ENCODE measurements around the gene MRPS5. TPM values are rescaled to one million over a fixed set of nuclear protein-coding genes. Genes with fewer than 3 reads are reported as not detected.
A peak's percentile ranks its signal among the peaks of the same experiment; 100 is the strongest.

Gene MRPS5
- total RNA-seq, 2 donors from 2014 or later: 32.2 to 33.7 TPM

DNA sequence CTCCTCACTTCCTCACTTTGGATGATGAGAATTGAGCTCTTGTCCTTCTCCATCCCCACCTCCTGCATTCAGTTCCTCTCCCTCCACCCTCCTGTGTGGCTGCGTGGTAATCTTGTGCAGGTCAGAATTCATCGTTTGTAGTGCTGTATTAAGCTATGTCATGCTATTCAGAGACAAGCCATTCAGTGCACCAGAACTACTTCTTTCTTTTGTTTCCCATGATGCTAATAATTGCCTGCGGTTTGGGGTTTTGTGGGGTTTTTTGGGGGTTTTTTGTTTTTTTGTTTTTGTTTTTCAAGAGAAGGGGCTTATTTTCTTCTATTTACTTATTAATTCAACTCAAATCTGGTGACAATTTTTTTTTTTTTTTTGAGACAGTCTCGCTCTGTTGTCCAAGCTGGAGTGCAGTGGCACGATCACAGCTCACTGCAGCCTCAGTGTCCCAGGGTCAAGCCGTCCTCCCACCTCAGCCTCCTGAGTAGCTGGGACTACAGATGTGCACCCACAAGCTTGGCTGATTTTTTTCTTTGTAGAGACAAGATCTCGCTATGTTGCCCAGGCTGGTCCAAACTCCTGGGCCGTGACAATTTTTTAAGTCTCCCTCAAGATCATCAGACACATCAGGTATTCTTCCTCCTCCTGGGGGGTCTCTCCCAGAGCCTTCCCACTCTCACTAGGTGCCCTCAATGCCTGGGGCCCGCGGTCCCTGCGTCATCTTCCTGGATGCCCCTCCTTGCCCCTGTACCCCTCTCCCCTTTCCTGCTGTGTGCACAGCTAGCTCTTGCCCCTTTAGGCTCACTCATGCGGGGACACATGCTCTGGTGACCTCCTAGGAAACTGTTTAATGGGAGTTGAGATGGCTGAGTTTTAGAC, 58.3 kb downstream of the MRPS5 start:
- intact Hi-C loops (cut with DNase I): no loop called here
- DNase-seq (ENCODE audit: low spot score): no peak

- intact Hi-C loops (cut with DNase I): no loop called here
- DNase-seq (ENCODE audit: low spot score): no peak
Measured at GRCh38 chr2:95062242-95063085, 59.1 kb downstream of the MRPS5 start.

DNA sequence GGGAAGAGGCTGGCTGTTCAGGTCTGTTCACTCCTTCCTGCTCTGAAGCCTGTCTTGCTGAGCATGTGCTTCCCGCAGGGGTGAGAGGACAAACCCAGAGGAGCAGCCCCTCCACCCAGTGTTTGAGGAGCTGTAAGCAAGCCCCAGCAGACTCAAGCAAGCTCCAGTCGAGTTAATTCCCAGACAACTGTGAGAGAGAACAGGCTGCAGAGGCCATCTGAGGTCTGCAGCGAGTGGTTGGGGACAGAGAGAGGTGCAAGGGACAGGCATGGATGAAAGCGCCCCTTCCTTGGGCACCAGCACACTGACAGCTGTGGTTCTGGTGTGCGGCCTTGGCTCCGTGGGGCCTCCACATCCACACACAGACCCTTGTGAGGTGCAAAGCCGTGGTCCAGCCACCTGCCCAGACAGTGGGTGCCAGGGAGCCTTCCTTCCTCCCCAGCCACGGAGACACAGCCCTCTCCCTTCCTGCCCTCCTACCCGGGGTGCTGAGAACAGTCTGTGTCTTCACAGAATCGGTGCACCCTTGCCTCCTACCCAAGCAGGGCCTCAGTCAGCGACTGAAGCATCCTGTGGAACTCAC, 59.9 kb downstream of the MRPS5 start:
- no peak for DNase-seq (ENCODE audit: low spot score)
- intact Hi-C loops (cut with DNase I): no loop called here

- intact Hi-C loops (cut with DNase I): no loop called here
- peak; percentile 13 for DNase-seq (ENCODE audit: low spot score)
Measured at GRCh38 chr2:95061119-95061512, 60.5 kb downstream of the MRPS5 start.

DNA sequence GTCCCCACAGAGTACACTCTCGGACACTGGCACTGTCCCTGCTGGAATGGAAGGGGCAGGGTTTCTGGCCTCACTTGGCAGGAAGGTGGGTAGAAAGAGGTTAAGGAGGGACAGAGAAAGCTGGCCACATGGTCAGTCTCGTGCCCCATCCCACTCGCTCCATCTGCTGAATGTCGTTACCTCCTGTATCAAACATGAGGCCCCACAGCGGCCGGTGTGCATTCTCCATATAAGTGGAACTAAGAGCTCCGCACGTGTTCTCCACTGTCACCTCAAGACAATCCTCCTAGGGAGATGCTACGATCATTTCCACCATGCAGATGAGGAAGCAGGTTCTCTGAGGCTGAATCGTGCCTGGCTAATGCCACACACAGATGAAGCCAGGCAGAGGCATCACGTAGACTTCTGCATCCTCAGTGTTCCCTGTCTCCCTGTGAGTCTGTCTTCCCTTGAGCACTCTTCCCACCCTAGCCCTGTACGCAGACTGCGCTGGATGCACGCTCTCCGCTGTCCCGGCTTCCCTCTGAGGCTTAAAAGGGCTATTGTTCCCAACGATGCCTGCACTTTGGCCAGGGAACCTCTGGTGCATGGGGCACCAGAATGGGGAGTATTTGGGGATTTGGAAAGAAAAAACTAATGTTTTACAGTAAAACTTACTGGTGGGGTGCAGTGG, 61.0 kb downstream of the MRPS5 start:
- intact Hi-C loops (cut with DNase I): no loop called here
- peak; percentile 74 for DNase-seq (ENCODE audit: low spot score)

DNA sequence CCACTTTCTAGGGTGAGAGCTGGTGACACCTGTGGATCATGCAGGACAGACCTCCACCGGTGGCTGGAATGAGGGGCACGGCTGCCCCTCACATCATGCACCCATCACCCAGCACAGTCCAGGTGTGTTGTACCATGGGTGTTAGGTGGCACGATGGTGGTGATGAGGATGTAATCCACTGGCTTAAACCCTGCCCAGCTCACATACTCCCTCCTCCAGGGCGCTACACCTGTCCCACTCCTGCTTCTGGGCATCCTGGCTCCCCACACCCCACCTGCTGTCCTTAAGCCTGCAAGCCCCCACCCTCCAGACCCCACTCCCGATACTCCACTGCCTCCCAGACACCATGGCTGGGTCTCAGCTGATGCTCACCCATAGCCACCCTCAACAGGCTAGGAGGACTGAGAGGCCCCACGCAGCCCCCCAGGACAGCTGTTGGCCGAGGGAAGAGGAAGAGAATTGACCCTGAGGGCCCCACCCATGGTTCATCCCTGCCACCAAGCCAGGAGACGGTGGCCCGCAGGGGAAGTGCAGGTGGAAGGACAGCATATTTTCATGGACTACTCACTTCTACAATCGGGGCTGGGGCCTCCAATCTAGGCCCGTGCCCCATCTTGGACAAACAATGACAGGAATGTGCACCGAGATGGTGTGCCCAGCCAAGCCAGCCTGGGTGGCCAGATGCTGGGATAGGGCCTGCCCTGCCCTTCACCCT, 61.8 kb downstream of the MRPS5 start:
- peak; percentile 30 for DNase-seq (ENCODE audit: low spot score)
- intact Hi-C loops (cut with DNase I): no loop called here

DNA sequence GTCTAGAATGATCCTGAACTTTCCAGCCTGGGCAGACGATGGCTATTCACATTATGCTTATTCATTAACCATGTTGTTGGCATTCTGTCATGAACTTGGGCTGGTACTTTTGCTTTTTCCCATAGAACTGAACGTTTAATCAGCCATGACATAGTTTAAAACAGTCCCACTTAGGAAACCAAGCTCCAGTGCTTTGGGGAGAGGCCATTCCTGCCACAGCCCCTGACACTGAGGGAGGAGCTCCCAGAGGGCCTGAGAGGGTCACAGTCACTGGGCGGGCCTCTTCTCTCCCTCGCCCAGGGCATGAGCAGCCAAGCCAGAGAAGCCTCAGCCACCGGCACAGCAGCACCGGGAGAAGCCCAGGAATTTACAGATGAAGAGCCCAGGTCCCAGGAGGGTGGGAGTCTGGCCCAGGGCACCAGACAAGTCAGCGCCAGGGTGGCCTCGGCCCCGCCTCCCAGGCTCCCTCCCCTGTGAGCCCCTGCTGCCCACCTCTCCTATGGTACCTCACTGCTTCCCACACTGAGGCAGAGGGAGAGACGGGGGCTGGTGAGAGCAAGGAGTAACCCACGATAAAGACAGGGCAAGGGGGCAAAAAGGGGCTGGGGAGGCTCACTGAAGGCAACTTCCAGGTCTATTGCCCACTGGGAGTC, 62.5 kb downstream of the MRPS5 start:
- peak; percentile 67 for DNase-seq (ENCODE audit: low spot score)
- intact Hi-C loops (cut with DNase I): no loop called here

GRCh38 chr2:95058466-95058988, 63.1 kb downstream of the MRPS5 start:
- no peak for DNase-seq (ENCODE audit: low spot score)
- intact Hi-C loops (cut with DNase I): no loop called here

DNA sequence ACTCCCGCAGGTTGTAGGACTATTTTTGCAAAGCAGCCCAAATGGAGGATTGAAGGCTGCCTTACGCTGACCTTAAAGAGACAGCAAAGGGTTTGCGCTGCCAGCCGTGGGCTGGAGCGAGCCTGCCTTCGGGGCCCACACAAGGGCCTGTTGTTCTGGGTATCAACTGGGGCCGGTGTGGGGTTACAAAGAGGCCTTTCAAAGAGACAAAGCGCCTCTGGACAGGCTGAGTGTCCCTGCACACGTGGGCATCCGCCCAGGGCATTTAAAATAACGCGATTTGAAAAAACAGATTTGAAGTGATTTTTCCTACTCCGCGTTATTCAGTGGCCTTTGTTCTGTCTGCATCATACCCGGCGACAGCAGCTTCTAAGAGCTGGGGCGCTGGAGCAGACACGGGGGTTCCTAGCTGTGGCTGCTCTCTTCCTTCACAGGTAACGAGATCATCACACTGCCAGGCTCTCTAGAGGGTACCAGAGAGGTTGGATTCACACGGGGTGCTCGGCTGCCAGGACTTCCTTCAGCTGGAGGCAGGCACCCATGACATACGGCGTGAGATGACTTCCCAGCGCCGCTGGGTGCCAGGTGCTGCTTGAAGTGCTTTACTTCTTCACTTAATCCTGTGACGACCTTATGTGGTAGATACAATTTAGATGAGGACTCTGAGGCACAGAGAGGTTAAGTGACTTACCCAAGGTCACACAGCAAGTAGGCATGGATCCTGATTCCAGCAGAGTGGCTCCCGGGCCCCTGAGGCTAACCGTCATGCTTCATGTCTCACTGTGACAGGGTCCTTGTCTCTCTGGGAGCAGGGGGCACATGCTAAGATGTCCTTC, 63.9 kb downstream of the MRPS5 start:
- intact Hi-C loops (cut with DNase I): loop anchor here in 1 of 2 donors (2.0 kb wide), 1 partner anchor 63 kb away; the partner anchor contains the start of gene MRPS5
- peak; percentile 35 for DNase-seq (ENCODE audit: low spot score)

- intact Hi-C loops (cut with DNase I): loop anchor here in 1 of 2 donors (2.0 kb wide), 1 partner anchor 64 kb away; the partner anchor contains the start of gene MRPS5
- peak; percentile 60 for DNase-seq (ENCODE audit: low spot score)
Measured at GRCh38 chr2:95056461-95057459, 64.8 kb downstream of the MRPS5 start.

- peak; percentile 52 for DNase-seq (ENCODE audit: low spot score)
- intact Hi-C loops (cut with DNase I): loop anchor here in 1 of 2 donors (2.0 kb wide), 1 partner anchor 65 kb away; the partner anchor contains the start of gene MRPS5
Measured at GRCh38 chr2:95056044-95056443, 65.6 kb downstream of the MRPS5 start.

DNA sequence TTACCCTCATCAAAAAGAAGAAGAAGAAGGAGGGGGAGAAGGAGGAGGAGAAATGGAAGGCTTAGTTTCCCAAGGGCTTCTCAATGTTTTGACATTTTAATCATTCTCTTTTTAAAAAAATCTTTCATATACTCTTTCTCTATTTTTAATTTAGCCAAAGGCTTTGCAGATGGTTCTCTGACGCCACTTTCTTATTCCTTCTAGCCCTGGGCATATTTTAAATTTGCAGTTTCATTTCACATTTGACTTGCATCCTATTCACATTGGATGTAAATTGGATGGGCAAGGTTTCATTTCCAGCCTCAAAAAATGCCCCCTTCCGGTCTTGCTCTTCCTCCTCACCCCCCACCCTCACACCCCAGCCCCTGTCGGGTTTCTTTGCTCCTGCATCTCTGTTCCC, 66.3 kb downstream of the MRPS5 start:
- intact Hi-C loops (cut with DNase I): no loop called here
- DNase-seq (ENCODE audit: low spot score): no peak

DNA sequence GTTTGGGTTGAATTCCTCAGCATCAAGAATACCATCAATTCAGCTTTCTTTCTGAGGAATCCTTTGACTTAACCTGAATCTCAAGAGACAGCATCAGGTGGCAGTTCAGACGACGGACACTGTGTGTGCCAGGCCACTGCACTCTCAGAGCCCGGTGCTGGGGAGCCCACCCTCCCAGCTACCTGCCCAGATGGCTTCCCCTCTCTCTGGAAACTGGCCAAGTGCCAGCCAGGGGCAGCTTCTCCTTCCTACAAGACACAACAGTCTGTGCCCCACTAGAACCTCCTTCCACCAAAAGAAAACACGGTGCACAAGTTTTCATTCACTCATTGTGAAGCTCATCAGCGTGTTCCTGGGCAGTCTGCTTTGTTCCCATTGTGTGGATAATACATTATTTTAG, 67.6 kb downstream of the MRPS5 start:
- DNase-seq (ENCODE audit: low spot score): peak; percentile 62

DNA sequence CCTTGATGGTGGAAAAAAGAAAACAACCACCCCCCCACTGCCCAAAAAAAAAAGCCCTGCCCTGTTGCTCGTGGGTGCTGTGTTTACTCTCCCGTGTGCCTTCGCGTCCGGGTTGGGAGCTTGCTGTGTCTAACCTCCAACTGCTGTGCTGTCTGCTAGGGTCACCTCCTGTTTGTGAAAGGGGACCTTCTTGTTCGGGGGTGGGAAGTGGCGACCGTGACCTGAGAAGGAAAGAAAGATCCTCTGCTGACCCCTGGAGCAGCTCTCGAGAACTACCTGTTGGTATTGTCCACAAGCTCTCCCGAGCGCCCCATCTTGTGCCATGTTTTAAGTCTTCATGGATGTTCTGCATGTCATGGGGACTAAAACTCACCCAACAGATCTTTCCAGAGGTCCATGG, 68.1 kb downstream of the MRPS5 start:
- DNase-seq (ENCODE audit: low spot score): peak; percentile 44
- intact Hi-C loops (cut with DNase I): no loop called here

More for the DNA sequence above, 67.6 kb downstream of the MRPS5 start:
- intact Hi-C loops (cut with DNase I): no loop called here

- DNase-seq (ENCODE audit: low spot score): peak; percentile 44
Measured at GRCh38 chr2:95052804-95053479, 68.7 kb downstream of the MRPS5 start.

More at GRCh38 chr2:95052804-95053479, 68.7 kb downstream of the MRPS5 start:
- intact Hi-C loops (cut with DNase I): no loop called here

All from posterior vena cava (tissue), 2 donors.